ENCODE measurements around the gene PHOSPHO1.

Gene PHOSPHO1

GRCh38 chr17:49244839-49245238 lies 14.3 kb upstream of the PHOSPHO1 start:
- no peak overlapping the region for H3K4me3 ChIP-seq (ENCODE audit: low read depth, low read length)
- no peak for DNase-seq (ENCODE audit: low read depth)
- in situ Hi-C loops (cut with HindIII; ENCODE audit: low sequenced_read_pairs), result no loop called here
- TF ChIP-seq CTCF (IDR thresholded peaks at IDR 0.05; ENCODE audit: low read depth, low read length, missing control alignments), result no peak

DNA sequence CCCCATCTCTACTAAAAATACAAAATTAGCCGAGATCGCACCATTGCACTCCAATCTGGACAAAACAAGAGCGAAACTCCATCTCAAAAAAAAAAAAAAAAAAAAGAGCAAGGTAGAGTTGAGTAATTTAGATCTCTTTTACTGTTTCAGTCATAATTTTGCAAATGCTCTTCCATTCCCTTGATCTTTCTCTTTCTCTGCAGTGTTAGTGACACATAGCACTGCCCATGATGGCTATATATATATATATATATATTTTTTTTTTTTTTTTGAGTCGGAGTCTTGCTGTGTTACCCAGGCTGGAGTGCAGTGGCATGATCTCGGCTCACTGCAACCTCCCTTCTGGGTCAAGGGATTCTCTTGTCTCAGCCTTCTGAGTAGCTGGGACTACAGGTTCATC lies 12.2 kb upstream of the PHOSPHO1 start:
- in situ Hi-C loops (cut with HindIII; ENCODE audit: low sequenced_read_pairs), result no loop called here
- no peak overlapping the region for H3K4me3 ChIP-seq (ENCODE audit: low read depth, low read length)
- no peak for TF ChIP-seq CTCF (IDR thresholded peaks at IDR 0.05; ENCODE audit: low read depth, low read length, missing control alignments)
- no peak for DNase-seq (ENCODE audit: low read depth)

DNA sequence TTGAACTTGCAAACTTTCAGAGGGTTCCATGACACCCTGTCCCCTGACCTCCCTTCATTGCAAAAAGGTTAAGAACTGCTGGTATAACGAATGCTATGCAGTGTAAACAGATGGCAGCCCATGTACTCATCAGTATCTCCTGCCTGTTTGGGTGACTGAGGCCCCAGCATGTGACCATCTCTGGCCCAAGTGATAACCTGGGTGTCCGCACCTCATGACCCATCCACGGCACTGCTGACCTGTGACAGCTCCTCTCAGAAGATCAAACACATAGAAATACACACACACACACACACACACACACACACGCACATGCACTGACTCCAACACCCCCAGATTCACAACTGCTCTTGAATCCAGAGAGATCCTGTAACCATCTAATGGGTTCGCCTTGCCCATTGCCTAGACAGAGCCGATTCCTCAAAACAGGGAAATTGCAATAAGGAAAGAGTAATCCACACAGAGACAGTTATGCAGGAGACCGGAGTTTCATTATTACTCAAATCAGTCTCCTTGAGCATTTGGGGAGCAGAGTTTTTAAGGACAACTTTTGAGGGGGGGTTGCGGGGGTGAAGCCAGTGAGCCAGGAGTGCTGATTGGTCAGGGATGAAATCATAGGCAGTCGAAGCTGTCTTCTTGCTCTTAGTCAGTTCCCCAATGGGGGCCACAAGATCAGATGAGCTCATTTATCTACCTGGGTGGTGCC lies 11.3 kb upstream of the PHOSPHO1 start:
- DNase-seq (ENCODE audit: low read depth), result no peak
- TF ChIP-seq CTCF (IDR thresholded peaks at IDR 0.05; ENCODE audit: low read depth, low read length, missing control alignments), result no peak
- in situ Hi-C loops (cut with HindIII; ENCODE audit: low sequenced_read_pairs), result no loop called here
- H3K4me3 ChIP-seq (ENCODE audit: low read depth, low read length), result no peak overlapping the region

GRCh38 chr17:49241040-49241439 lies 10.5 kb upstream of the PHOSPHO1 start:
- in situ Hi-C loops (cut with HindIII; ENCODE audit: low sequenced_read_pairs), result no loop called here
- DNase-seq (ENCODE audit: low read depth), result no peak
- H3K4me3 ChIP-seq (ENCODE audit: low read depth, low read length), result no peak overlapping the region
- TF ChIP-seq CTCF (IDR thresholded peaks at IDR 0.05; ENCODE audit: low read depth, low read length, missing control alignments), result no peak

- no peak for TF ChIP-seq CTCF (IDR thresholded peaks at IDR 0.05; ENCODE audit: low read depth, low read length, missing control alignments)
- no peak overlapping the region for H3K4me3 ChIP-seq (ENCODE audit: low read depth, low read length)
- in situ Hi-C loops (cut with HindIII; ENCODE audit: low sequenced_read_pairs), result no loop called here
Measured at GRCh38 chr17:49240619-49241018, 10.0 kb upstream of the PHOSPHO1 start.

DNA sequence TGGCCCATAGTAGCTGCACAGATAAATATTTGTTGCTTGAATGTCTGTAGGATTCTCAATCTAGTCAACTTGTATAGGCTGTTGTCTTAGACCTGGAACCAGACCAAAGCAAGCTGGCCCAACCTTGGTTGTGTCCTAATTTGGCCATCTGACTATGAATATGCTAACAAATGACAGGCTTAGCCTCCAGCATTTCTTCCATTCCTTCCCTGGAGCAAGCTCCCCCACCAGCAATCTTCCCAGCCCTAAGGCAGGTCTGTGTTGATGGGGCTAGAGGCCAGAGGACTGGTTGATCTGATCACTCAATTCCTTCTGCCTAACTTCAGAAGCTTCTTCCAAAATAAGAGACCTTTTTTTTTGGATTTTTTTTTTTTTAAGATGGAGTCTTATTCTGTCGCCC lies 9.4 kb upstream of the PHOSPHO1 start:
- DNase-seq (ENCODE audit: low read depth), result no peak
- no peak overlapping the region for H3K4me3 ChIP-seq (ENCODE audit: low read depth, low read length)
- in situ Hi-C loops (cut with HindIII; ENCODE audit: low sequenced_read_pairs), result no loop called here
- no peak for TF ChIP-seq CTCF (IDR thresholded peaks at IDR 0.05; ENCODE audit: low read depth, low read length, missing control alignments)

More at GRCh38 chr17:49240619-49241018, 10.0 kb upstream of the PHOSPHO1 start:
- no peak for DNase-seq (ENCODE audit: low read depth)

All from astrocyte of the cerebellum (primary cell).